H54 (cell line): ENCODE results near the gene SH2B2.
"Not testable (repeated sequence)": the region's sequence is repeated elsewhere in the genome, so short reads cannot be mapped to it uniquely, and the experiment has no call there.

Source experiments
- DNase-seq: peaks from one replicate; pipeline ENCODE4 v3.0.0; 2011; ENCODE audit warnings: low spot score, mixed read lengths; ENCODE audit not compliant: insufficient read length
- FAIRE-seq: peaks from 3 replicates; lab custom pipeline; 2011; peaks lifted over from hg19 to GRCh38; lab: Jason Lieb, UNC
- POLR2A ChIP-seq: IDR thresholded peaks from 2 replicates; pipeline ENCODE4 v1.6.1; 2011; ENCODE audit warnings: low read depth, mild to moderate bottlenecking, low read length

The SH2B2 gene

DNA sequence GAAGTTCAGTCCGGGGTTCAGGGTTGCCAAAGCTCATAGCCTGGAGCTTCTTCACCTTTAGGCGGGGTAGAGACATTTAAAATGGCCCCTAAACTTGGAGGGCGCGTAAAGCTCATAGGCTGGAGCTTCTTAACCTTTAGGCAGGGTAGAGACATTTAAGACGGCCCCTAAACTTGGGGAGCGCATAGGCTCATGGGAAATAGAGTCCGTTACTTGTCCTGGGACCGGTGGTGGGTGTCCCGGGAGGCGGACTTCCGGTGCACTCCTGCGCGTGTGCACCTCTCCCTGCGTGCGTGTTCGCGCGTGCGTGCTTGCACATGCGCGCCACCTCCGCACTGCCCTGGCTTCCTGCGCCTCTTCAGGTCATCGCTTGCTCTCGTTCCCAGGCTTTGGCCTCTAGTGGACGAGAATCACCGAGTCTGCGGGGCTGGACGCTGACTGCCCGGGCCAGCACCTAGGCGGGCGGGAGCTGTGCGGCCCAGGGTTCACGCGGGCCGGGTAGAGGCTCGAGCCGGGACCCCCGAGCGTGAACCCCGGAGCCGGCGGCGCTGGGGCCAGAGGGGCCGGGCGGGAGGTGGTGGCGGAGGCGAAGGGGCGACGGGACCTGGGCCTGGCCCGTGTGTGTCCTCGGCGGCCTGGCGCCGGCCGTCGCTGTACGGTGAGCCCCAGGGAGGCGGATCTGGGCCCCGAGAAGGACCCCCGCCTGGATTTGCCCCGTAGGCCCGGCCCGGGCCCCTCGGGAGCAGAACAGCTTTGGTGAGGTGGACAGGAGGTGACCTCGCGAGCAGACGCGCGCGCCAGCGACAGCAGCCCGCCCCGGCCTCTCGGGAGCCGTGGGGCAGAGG is 77.1 kb downstream of the SH2B2 start:
- TF ChIP-seq POLR2A = peak; percentile 92
- DNase-seq = peak; percentile 71
- FAIRE-seq = peak; percentile 95

DNA sequence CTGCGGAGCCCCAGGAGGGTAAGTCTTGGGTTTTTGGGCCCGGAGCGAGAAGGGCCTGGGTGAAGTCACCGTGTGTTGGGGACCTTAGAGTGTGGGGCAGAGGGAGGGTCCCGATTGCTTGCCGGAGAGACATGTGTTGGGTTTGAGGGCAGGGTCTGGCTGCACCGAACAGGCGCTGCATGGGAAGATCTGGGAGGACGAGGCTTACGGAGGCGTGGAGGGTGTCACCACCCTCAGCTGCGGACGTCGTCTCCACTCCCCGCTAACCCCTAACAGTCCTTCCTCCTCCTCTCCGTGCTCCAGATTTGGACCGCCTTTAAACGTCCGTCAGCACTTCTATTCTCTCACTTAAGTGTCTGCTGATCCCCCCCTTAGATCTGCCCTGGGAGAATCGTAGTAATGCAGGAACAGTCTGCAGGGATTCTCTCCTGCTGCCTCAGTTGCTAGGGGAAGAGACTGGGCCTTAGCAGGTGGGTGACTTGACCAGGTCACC is 77.8 kb downstream of the SH2B2 start:
- not testable (repeated sequence) for DNase-seq, FAIRE-seq

DNA sequence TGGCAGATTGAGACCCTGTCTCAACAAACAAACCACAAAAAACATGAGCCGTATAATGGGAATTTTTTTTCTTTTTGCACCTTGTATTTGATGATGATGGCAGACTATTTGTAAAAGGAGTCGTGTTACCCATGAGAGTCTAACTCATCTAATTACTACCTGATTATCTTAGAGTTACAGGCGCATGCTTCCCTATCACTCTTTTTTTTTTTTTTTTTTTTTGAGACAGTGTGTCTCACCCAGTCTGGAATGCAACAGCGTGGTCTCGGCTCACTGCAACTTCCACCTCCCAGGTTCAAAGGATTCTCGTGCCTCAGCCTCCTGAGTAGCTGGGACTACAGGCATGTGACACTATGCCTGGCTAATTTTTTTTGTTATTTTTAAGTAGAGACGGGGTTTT is 78.7 kb downstream of the SH2B2 start:
- not testable (repeated sequence) for FAIRE-seq, DNase-seq

DNA sequence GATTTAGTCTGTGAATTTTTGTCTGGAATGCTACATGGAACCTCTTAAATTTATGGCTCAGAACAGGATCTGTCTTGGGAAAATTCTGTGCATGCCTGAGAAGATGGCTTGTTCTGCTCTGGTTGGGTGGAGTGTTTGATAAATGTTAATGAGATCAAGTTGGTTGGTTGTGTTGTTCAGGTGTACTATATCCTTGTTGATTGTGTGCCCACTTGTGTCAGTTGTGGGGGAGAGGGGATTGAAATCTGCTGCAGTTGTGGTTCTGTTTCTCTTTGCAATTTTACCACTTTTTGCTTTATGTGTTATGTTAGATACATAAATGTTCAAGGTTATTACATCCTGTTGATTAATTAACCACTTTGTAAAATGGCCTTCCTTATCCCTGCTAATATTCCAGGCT is 83.4 kb downstream of the SH2B2 start:
- not testable (repeated sequence) for DNase-seq

More for the DNA sequence above, 83.4 kb downstream of the SH2B2 start:
- not testable (repeated sequence) for FAIRE-seq
